Activated naive CD8-positive, alpha-beta T cell treated with anti-CD3 and anti-CD28 coated beads, Interleukin-2, amount 50 U/mL, for 24 hours (primary cell): Measurements from ENCODE around the gene CAMKK1.

Source experiments
- ATAC-seq: fragments of 150-1000 bp; cut with Tn5 transposase; one replicate; pipeline ENCODE4 v1.10.0; 2021
- DNase-seq: peaks from one replicate; pipeline ENCODE4 v3.0.0; 2021
- H3K27ac Mint-ChIP-seq: one replicate; pipeline ENCODE4 v1.8.0; 2021; ENCODE audit warnings: mild to moderate bottlenecking, mixed read lengths
- H3K27me3 Mint-ChIP-seq: one replicate; pipeline ENCODE4 v1.8.0; 2021; ENCODE audit warnings: mixed read lengths
- H3K36me3 Mint-ChIP-seq: one replicate; pipeline ENCODE4 v1.8.0; 2021; ENCODE audit warnings: low read depth, mixed read lengths
- H3K4me1 Mint-ChIP-seq: one replicate; pipeline ENCODE4 v1.8.0; 2021; ENCODE audit warnings: mixed read lengths
- H3K4me3 Mint-ChIP-seq: one replicate; pipeline ENCODE4 v1.8.0; 2021; ENCODE audit warnings: mild to moderate bottlenecking, moderate library complexity, mixed read lengths
- H3K9me3 Mint-ChIP-seq: one replicate; pipeline ENCODE4 v1.8.0; 2021; ENCODE audit warnings: mixed read lengths

The CAMKK1 gene

GRCh38 chr17:3895354-3895753 is 2.5 kb upstream of the CAMKK1 start:
- H3K9me3 Mint-ChIP-seq, result no peaks in the 10 kb centered on the region
- H3K4me1 Mint-ChIP-seq, result peaks cover 24% of the 10 kb centered on the region
- no peak overlapping the region for H3K27ac Mint-ChIP-seq
- no peaks in the 10 kb centered on the region for H3K36me3 Mint-ChIP-seq
- H3K4me3 Mint-ChIP-seq, result no peak overlapping the region
- H3K27me3 Mint-ChIP-seq, result no peaks in the 10 kb centered on the region
- DNase-seq, result no peak
- no peak for ATAC-seq

GRCh38 chr17:3894911-3895343 is 2.1 kb upstream of the CAMKK1 start:
- Mint-ChIP-seq H3K36me3 (no peaks in the 10 kb centered on the region), H3K4me1 (peaks cover 28% of the 10 kb centered on the region), H3K27me3 (no peaks in the 10 kb centered on the region), H3K27ac (no peak overlapping the region), H3K4me3 (no peak overlapping the region), H3K9me3 (no peaks in the 10 kb centered on the region)
- ATAC-seq, result no peak
- DNase-seq, result no peak

- Mint-ChIP-seq H3K27me3 (no peaks in the 10 kb centered on the region), H3K4me1 (peaks cover 31% of the 10 kb centered on the region), H3K27ac (peak overlapping the region; percentile 69), H3K9me3 (no peaks in the 10 kb centered on the region), H3K4me3 (peak overlapping the region; percentile 73), H3K36me3 (no peaks in the 10 kb centered on the region)
- ATAC-seq (no peak), DNase-seq (no peak)
Observed at GRCh38 chr17:3894188-3894587, 1.3 kb upstream of the CAMKK1 start.

DNA sequence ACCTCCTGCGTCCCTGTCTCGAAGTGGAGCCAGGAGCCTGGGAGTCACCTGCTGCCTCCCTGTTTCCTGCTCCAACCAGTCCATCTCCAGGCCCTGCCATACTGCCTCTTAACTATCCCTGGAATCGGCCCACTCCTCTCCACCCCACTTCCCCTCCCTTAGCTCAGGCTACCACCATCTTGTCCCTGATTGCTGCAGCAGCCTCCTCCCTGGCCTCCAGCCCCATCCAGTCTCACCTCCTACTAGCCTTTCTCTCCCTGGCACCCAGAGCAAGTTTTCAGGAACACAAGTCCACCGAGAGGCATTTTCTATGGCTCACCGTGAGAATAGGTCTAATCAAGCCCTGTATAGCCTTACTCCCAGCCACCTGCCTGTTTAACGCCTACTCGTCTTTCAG is 865 bp upstream of the CAMKK1 start:
- Mint-ChIP-seq H3K36me3 (no peaks in the 10 kb centered on the region), H3K27me3 (no peaks in the 10 kb centered on the region), H3K9me3 (no peaks in the 10 kb centered on the region), H3K27ac (peak overlapping the region; percentile 69), H3K4me3 (peak overlapping the region; percentile 73), H3K4me1 (peaks cover 32% of the 10 kb centered on the region)
- DNase-seq (no peak), ATAC-seq (no peak)

GRCh38 chr17:3892095-3892998 is 506 bp downstream of the CAMKK1 start:
- Mint-ChIP-seq H3K36me3 (no peaks in the 10 kb centered on the region), H3K27me3 (no peaks in the 10 kb centered on the region), H3K4me1 (peaks cover 36% of the 10 kb centered on the region), H3K9me3 (no peaks in the 10 kb centered on the region), H3K27ac (peak overlapping the region; percentile 76), H3K4me3 (peak overlapping the region; percentile 62)
- ATAC-seq (peak; percentile 22), DNase-seq (peak; percentile 51)

GRCh38 chr17:3891626-3892094 is 1.2 kb downstream of the CAMKK1 start:
- Mint-ChIP-seq H3K36me3 (no peaks in the 10 kb centered on the region), H3K27ac (peak overlapping the region; percentile 76), H3K4me3 (peak overlapping the region; percentile 62), H3K27me3 (no peaks in the 10 kb centered on the region), H3K4me1 (peaks cover 43% of the 10 kb centered on the region), H3K9me3 (no peaks in the 10 kb centered on the region)
- no peak for ATAC-seq
- DNase-seq, result no peak

GRCh38 chr17:3890878-3891219 is 2.0 kb downstream of the CAMKK1 start:
- Mint-ChIP-seq H3K27me3 (no peaks in the 10 kb centered on the region), H3K36me3 (no peaks in the 10 kb centered on the region), H3K4me1 (peaks cover 47% of the 10 kb centered on the region), H3K27ac (no peak overlapping the region), H3K9me3 (no peaks in the 10 kb centered on the region), H3K4me3 (peak overlapping the region; percentile 62)
- DNase-seq (no peak), ATAC-seq (no peak)

GRCh38 chr17:3890082-3890877 is 2.6 kb downstream of the CAMKK1 start:
- DNase-seq (peak; percentile 52), ATAC-seq (no peak)
- no peak overlapping the region for H3K27ac Mint-ChIP-seq
- H3K27me3 Mint-ChIP-seq, result no peaks in the 10 kb centered on the region
- H3K4me3 Mint-ChIP-seq, result no peak overlapping the region
- H3K4me1 Mint-ChIP-seq, result peaks cover 47% of the 10 kb centered on the region
- no peaks in the 10 kb centered on the region for H3K36me3 Mint-ChIP-seq
- no peaks in the 10 kb centered on the region for H3K9me3 Mint-ChIP-seq

DNA sequence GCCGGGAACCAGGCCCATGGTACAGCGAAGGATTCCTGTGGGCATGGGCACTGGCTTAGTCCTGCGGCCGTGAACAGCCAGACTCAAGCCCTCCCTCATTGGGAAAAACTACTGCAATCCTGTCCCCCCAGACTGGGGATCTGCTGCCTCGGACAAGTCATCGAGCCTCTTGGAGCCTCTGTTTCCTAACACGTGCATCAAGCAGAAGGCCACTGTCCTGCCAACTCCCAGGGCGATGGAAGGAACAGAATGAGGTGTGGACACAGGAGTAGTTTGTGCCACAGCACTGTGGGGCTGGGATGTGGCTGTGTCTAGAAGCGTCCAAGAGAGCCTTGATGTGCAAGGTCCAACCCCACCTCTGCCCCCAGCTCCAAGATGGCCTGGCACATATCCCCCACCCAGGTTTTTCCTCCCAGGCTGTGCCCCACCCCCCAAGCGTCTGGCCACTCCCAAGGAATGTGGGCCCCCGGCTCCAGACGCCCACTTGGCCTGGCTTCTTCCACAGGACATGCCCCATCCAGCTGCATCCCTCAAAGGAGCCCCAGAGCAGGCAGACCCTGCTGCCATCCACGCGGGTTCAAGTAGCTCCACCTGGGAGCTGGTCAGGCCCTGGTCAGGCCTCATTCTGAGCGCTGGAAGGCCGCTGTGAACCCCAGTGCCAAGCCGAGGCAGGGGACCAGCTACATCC is 3.4 kb downstream of the CAMKK1 start:
- ATAC-seq (no peak), DNase-seq (no peak)
- Mint-ChIP-seq H3K9me3 (no peaks in the 10 kb centered on the region), H3K36me3 (no peaks in the 10 kb centered on the region), H3K27me3 (no peaks in the 10 kb centered on the region), H3K4me3 (no peak overlapping the region), H3K27ac (no peak overlapping the region), H3K4me1 (peaks cover 47% of the 10 kb centered on the region)

DNA sequence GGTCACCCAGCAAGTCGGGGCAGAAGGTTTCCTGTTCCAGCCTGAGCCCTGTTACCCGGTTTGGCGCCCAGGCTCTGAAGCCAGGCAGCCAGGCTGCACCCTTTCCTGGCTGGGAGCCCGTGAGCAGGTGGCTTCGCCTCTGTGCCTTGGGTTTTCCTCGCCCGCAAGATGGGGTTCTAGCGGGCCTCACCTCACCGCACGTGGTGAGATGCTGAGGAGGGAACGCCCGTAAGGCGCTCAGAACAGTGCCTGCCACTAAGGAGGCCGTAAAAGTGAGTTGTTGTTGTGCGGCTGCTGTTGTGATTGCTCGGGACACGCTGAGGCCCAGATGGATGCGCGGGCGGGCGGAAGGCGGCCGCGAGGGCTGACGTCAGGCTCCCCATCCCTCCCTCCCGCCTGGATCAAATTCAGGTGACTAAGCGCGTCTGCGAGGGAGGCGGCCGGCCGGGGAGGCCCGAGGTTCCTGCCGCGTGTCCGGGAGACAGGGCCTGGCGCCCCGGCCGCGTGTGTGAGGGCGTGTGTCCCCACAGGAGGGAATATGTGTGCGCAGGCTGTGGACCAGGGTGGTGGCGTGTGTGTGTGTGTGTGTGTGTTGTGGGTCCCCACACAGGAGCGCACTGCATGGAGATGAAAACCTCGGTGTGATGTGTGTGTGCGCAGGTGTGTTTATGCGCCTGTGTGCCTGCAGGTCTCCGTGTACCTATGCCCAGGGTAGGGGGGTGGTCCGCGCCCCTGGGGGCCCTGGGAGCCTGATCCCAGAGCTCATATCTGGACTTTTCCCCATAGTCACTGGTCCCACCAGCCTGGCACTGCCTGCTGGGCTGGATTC is 4.3 kb downstream of the CAMKK1 start:
- no peak overlapping the region for H3K4me3 Mint-ChIP-seq
- DNase-seq, result no peak

GRCh38 chr17:3887804-3888203 is 5.0 kb downstream of the CAMKK1 start:
- Mint-ChIP-seq H3K4me1 (peaks cover 38% of the 10 kb centered on the region), H3K27ac (no peak overlapping the region), H3K36me3 (no peaks in the 10 kb centered on the region), H3K27me3 (no peaks in the 10 kb centered on the region), H3K9me3 (no peaks in the 10 kb centered on the region), H3K4me3 (no peak overlapping the region)
- no peak for DNase-seq
- no peak for ATAC-seq

More for the DNA sequence above, 4.3 kb downstream of the CAMKK1 start:
- no peaks in the 10 kb centered on the region for H3K36me3 Mint-ChIP-seq
- no peak overlapping the region for H3K27ac Mint-ChIP-seq
- H3K9me3 Mint-ChIP-seq, result no peaks in the 10 kb centered on the region
- ATAC-seq, result no peak
- peaks cover 41% of the 10 kb centered on the region for H3K4me1 Mint-ChIP-seq
- no peaks in the 10 kb centered on the region for H3K27me3 Mint-ChIP-seq

GRCh38 chr17:3887394-3887793 is 5.5 kb downstream of the CAMKK1 start:
- Mint-ChIP-seq H3K27me3 (no peaks in the 10 kb centered on the region), H3K9me3 (no peaks in the 10 kb centered on the region), H3K4me1 (peaks cover 38% of the 10 kb centered on the region), H3K4me3 (no peak overlapping the region), H3K27ac (peak overlapping the region; percentile 56), H3K36me3 (no peaks in the 10 kb centered on the region)
- DNase-seq (no peak), ATAC-seq (no peak)

GRCh38 chr17:3886776-3887175 is 6.1 kb downstream of the CAMKK1 start:
- Mint-ChIP-seq H3K27me3 (no peaks in the 10 kb centered on the region), H3K27ac (no peak overlapping the region), H3K4me1 (peaks cover 35% of the 10 kb centered on the region), H3K36me3 (no peaks in the 10 kb centered on the region), H3K9me3 (no peaks in the 10 kb centered on the region), H3K4me3 (no peak overlapping the region)
- DNase-seq (no peak), ATAC-seq (no peak)

- Mint-ChIP-seq H3K4me1 (peaks cover 27% of the 10 kb centered on the region), H3K36me3 (no peaks in the 10 kb centered on the region), H3K27me3 (no peaks in the 10 kb centered on the region), H3K27ac (no peak overlapping the region), H3K4me3 (no peak overlapping the region), H3K9me3 (no peaks in the 10 kb centered on the region)
- no peak for ATAC-seq
- DNase-seq, result no peak
Observed at GRCh38 chr17:3885970-3886369, 6.9 kb downstream of the CAMKK1 start.
